NCI-H128 (cell line): Measurements from ENCODE around the gene AGBL1.
"Not testable (repeated sequence)": the region's sequence is repeated elsewhere in the genome, so short reads cannot be mapped to it uniquely, and the experiment has no call there.

Source experiments
- DNase-seq: peaks from one replicate; lab custom pipeline; 2025; ENCODE audit not compliant: unreplicated experiment; lab: John Stamatoyannopoulos, UW

The AGBL1 gene

DNA sequence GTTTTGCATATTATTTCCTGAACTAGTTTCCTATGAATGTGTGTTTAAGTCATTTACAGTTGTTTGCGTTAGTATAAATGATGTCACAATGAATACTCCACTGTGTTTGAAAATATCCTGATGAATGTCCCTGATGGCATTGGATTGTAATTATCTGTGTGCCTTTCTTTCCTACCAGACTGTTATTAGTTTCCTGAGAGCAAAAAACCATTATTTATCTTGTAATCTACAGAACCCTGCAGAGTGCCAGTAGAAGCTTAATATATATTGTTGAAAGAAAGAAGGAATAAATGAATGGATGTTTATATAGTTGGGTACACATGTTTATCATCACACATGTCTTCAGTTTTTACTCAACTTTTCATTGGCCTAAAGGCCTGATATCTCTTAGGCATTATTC, 312.6 kb downstream of the AGBL1 start:
- DNase-seq: no peak

DNA sequence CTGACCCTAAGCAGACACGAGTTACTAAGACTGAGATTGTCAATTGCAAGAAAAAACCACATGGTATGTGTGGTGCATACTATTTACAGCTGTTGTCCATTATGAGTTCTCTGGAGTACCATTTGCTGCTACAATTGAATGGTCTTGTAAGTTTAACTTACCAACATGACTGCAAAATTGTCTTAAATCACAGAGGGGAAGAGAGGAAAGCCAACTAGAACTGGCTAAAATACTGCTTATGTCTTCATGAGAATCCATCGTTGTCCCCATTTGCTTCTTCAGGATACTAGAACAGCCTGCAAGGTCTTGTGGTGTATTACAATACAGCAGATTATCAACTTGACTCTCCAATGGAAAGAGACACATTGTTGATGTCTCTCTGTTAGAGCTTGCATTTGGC, 313.2 kb downstream of the AGBL1 start:
- DNase-seq: no peak

DNA sequence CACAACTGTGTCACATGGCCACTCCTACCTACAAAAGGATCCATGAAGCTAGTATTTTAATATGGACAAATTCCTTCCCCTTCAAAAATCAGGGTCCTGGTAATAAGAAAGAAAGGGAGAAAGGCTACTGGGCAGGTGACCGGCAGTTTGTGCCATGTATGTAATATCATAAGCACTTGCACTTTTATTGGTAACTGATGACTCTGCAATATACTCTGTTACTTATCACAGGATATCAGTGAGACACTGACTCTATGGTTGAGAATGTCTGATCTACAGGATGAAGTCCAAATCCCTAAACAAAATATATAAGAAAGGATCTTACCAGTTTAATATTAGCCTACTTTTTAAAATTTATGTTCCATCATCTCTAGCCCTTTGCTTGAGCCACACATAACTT, 315.2 kb downstream of the AGBL1 start:
- no peak for DNase-seq

DNA sequence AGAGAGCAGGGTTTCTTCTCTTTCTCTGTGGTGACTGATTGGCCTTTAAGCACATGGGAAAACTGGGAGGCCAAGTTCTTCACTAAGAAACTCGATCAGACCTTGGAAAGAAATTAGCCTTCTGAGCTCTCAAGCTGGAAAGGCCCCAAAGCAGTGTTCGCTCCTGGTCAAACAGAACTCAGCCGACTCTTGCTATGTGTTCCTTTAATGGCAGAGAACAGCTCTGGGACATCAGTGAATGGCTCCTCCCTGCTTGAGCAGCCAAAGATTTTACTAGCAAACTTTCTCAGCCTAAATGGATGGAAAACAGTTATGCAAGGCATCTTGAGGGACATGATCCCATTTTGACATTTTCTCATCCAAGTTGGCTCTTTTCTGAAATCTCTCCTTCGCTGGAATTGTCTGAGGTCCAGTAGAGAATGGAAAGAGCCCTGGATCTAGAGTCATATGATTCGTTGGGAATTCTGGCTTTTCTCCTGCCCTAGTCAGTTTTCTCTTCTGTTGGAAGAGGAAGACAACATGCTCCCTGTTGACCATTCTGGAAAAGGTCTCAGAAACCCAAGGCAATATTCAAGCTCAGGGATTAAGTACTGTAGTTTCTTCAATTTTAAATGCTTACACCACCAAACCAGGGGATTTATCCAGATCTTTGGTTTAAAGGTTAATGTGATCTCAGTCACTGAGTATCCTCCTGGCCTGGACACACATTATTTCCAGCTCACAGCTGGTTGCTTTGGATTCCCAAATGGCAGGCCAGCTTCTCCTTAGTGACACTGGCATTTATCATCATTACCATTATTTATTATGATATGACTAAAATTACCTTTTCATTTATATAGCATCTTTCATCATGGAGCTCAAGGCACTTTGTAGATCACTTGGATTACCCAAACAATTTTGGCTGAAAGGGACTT, 319.6 kb downstream of the AGBL1 start:
- DNase-seq: no peak

DNA sequence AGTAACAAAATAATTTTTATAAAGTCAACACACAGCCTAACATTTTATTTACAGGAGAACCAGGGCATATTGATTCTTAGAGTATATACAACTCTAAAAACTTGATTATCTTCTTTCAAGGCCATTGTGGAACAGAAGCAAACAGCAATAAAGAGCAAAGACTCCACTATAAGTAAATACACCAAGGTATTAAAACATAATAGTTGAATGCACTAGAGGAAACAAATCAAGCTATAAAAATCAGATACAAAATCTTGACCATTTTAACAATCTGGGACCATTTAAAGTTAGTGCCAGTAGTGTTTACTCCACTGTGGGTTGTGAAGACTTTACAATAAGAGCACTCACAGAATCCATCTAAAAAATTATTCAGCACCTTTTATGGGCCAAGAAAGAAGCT, 323.6 kb downstream of the AGBL1 start:
- no peak for DNase-seq

GRCh38 chr15:86403914-86404583, 324.4 kb downstream of the AGBL1 start:
- no peak for DNase-seq

DNA sequence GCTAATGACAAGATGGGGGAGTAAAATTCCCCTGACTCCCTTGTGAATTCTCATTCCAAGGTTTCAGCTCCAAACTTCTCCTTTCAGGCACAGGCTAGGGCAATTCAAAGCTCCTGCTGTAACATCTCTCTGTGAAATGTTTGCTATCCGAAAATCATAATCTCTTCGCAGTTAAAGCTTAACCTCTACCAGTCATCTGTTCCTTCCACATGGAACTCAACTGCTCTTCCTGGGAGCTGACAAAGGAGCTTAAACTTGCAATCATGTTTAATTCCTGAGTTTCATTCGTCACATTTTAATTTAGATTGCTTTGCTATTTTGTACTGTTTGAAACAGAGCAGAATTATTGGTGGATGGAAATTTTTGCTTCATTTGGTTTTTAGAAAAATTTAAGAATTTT, 328.6 kb downstream of the AGBL1 start:
- no peak for DNase-seq

DNA sequence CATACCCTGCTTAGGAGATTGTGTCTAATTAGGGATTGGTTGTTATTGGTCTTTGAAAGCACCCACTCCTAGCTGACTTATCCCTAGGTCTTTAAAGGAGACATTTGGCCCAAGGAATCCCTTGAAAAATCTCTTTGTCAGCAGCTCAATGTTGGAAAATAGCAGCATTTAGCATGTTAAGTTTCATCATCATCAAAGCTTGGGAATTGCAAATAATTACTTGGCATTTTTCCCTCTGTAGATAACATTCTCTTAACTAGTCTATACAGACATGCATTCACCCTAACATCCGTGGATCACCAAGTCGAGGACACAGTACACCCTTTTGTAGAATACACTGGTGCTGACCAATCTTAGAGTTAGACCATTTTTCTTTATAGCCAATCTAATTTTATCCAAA, 332.2 kb downstream of the AGBL1 start:
- DNase-seq: no peak

- no peak for DNase-seq
Observed at GRCh38 chr15:86413191-86413590, 333.5 kb downstream of the AGBL1 start.

- DNase-seq: no peak
Observed at GRCh38 chr15:86425746-86426145, 346.1 kb downstream of the AGBL1 start.

DNA sequence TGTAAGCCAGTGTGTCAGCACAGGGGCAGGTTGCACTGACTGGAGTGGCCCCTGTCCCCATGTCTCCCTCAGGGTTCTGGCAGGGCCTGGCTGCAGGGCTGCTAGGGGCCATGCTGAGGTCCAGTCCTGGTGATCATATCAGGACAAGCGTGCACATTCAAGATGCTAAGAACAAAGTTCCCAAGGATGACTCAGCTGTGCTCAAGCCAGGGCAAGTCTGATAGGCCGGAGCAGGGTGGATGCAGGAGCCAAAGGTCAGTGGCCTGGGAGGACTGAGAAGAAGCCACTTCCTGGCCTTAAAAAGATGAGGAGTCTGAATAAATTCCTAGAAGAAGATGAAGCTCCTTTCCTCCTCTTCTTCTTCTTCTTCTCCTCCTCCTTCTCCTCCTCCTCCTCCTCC, 353.2 kb downstream of the AGBL1 start:
- DNase-seq: no peak

DNA sequence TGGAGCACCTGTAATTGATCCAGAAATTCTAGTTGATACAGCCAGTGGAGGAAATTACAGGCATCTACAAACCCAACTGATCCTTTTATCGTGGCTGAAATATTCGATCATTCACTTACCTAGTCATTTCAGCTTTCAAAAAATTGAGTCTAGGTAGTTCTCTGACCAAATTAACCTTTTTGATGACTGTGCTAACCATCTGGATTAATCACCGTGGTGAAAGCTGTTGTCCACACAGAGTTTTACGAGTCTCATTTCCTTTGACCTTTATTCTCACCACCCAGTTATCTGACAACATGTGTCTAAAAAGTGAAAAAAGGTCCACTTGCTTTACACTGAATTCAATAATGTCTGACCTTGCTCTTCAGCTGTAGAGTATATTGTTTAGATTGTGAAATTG, 354.3 kb downstream of the AGBL1 start:
- no peak for DNase-seq

GRCh38 chr15:86439614-86440013, 359.9 kb downstream of the AGBL1 start:
- no peak for DNase-seq

GRCh38 chr15:86444527-86444926, 364.9 kb downstream of the AGBL1 start:
- no peak for DNase-seq

- no peak for DNase-seq
Observed at GRCh38 chr15:86445579-86446252, 366.0 kb downstream of the AGBL1 start.

- no peak for DNase-seq
Observed at GRCh38 chr15:86446253-86446640, 366.6 kb downstream of the AGBL1 start.

DNA sequence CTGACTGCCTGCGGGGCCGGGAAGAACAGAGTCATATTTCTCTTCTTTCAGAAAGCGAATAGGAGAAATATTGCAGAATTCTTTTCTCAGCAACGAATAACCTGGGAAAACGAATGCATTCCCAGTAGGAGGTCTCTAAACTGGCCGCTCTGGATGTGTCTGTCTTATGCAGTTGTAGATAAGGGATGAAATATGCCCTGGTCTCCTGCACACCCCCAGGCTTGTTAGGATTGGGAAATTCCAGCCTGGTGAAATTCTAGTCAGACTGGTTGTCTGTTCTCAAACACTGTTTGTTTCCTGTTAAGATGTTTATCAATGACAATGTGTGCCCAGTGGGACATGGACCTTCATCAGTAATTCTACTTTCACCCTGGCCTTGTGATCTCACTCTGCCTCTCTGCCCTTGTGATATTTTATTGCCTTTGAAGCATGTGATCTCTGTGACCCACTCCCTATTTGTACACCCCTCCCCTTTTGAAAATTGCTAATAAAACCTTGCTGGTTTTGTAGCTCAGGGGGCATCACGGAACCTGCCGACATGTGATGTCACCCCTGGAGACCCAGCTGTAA, 385.9 kb downstream of the AGBL1 start:
- DNase-seq: not testable (repeated sequence)

DNA sequence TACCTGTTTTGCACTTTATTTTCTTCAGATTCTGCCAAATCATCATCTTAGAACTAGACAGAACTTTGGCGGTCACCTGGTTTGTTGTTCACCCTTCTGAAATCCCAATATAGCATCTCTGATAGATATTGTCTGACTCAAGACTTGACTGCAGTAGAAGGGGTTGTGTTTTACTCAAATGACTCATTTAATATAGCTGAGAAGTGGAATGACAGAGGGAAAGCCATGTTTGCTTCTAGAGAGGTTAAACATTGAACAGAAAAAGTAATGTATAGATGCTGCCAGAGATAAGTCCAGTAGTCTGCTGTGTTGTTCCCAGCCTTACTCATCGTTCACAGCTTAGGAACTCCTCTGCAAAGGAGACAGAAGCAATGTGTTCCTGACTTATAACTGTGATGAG, 402.0 kb downstream of the AGBL1 start:
- DNase-seq: no peak

DNA sequence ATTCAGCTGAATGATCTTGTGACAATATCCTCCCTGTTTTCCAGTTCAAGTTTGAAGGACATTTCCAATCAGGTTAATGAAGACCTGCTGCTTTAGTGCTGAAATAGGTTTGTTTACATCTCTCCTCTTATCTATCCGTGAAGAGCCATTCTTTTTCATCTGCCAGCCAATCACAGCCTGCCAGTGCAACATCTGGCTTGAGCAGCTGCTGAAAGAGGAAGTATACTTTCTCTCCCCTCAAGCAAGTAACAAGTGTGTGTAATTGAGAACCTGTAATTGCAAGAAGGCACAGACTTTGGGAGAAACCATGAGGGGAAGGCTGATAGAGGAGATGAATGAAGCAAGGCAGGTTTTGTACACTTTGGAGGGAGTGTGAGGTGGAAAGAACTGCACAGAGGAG, 404.3 kb downstream of the AGBL1 start:
- no peak for DNase-seq

DNA sequence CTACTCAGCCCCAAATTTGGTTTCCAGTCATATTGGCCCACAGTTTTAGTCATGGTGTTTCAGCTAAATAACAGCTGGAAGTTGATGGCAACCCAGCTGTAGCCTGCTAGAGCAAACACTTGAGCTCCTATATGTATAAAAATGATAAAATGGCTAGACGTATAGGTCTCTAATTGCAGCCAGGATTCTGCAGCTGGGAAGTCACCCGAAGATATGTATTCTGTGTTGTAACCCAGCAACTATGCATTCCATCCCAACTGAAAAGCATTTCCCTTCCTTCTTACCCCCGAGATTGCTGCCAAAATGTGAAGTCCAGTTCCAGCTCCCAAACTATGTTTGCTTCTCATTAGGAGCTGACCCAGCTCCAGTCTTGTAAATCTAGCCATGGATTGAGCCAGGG, 408.4 kb downstream of the AGBL1 start:
- DNase-seq: no peak

DNA sequence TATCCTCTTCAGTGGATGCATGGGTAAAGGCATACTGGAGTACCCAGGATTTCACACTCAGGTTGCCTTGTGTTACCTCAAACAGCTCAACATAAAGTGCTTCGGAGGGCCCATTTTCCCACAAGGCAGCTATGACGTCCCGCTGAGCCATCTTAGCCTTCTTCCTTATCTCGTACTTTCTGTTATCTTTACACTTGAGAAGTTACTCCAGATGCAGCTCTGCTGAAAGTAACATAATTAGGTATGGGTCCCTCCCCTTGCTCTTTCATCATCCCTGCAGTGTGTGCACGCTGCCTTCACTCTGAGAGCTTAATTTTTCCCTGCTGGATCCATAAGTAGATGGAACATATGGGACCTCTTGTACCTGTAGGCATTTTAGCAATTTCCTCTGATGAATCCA, 410.3 kb downstream of the AGBL1 start:
- no peak for DNase-seq

DNA sequence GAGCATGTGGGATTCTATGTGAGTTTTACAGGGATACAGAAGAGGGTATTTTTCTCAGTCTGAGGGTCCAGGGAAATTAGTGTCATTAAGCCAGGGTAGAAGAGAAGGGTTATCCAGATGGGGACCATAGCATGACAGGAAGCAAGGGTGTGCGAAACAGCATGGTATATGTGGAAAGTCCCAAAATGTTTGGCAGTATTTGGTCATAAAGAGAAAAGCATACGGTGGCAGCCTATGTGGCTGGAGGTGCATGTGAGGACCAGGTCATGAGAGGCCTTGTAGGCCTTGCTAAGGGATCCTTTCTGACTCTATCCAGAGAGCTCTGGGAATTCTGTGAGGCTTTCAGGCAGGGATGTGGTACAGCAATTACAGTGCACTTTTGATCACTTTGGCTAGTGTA, 411.4 kb downstream of the AGBL1 start:
- DNase-seq: no peak
